GM19455 (cell line): ENCODE data around the gene C7.
"Not testable (repeated sequence)": the region's sequence is repeated elsewhere in the genome, so short reads cannot be mapped to it uniquely, and the experiment has no call there.

Source experiments
- ATAC-seq: cut with Tn5 transposase; IDR thresholded peaks from one replicate; pipeline ENCODE4 v1.9.1; 2021; ENCODE audit not compliant: unreplicated experiment

C7 gene

GRCh38 chr5:40988746-40989510 is 79.6 kb downstream of the C7 start:
- ATAC-seq: no peak

GRCh38 chr5:40991168-40991980 is 82.1 kb downstream of the C7 start:
- ATAC-seq: no peak

- ATAC-seq: no peak
These were observed 82.8 kb downstream of the C7 start for GRCh38 chr5:40991981-40992559.

GRCh38 chr5:40995801-40996586 is 86.7 kb downstream of the C7 start:
- ATAC-seq: no peak

GRCh38 chr5:40999142-40999541 is 89.8 kb downstream of the C7 start:
- ATAC-seq: no peak

GRCh38 chr5:40999966-41000365 is 90.7 kb downstream of the C7 start:
- ATAC-seq: no peak

- ATAC-seq: no peak
These were observed 94.5 kb downstream of the C7 start for GRCh38 chr5:41003670-41004376.

GRCh38 chr5:41004931-41005330 is 95.6 kb downstream of the C7 start:
- ATAC-seq: no peak

GRCh38 chr5:41009232-41009631 is 99.9 kb downstream of the C7 start:
- no peak for ATAC-seq

- no peak for ATAC-seq
These were observed 101.3 kb downstream of the C7 start for GRCh38 chr5:41010572-41010971.

GRCh38 chr5:41012318-41012717 is 103.0 kb downstream of the C7 start:
- ATAC-seq: no peak

GRCh38 chr5:41022600-41022999 is 113.3 kb downstream of the C7 start:
- not testable (repeated sequence) for ATAC-seq
